Measurements from ENCODE around the gene MB21D2. TPM values are rescaled to one million over a fixed set of nuclear protein-coding genes. Genes with fewer than 3 reads are reported as not detected.

Gene MB21D2
- total RNA-seq, 3 donors from 2014 or later: 1.9 to 4.0 (median 2.7) TPM

DNA sequence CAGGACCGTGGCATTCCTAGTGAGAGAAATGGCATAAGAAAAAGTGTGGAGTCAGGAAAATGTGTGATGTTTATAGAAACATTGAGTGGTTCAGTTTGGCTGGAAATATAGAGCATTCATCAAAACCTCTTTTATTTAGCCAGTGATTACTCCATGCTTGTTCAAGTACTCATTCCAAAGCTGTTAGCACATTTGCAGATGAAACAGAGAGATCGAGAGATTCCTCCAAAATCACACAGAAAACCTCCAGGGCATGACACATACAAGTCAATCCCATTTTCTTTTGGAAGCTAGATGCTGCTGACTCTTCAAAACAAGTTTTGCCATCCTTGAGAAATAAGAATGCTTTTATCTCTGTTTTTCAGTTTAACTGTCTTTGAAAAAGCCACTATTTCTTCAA, 11.5 kb upstream of the MB21D2 start:
- TF ChIP-seq, protein P1, sequence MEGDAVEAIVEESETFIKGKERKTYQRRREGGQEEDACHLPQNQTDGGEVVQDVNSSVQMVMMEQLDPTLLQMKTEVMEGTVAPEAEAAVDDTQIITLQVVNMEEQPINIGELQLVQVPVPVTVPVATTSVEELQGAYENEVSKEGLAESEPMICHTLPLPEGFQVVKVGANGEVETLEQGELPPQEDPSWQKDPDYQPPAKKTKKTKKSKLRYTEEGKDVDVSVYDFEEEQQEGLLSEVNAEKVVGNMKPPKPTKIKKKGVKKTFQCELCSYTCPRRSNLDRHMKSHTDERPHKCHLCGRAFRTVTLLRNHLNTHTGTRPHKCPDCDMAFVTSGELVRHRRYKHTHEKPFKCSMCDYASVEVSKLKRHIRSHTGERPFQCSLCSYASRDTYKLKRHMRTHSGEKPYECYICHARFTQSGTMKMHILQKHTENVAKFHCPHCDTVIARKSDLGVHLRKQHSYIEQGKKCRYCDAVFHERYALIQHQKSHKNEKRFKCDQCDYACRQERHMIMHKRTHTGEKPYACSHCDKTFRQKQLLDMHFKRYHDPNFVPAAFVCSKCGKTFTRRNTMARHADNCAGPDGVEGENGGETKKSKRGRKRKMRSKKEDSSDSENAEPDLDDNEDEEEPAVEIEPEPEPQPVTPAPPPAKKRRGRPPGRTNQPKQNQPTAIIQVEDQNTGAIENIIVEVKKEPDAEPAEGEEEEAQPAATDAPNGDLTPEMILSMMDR (IDR thresholded peaks at IDR 0.05): no peak
- no peak for ATAC-seq
- Histone ChIP-seq H3K36me3 (ENCODE audit: low read depth) (no peaks in the 10 kb centered on the region), H3K4me3 (no peak overlapping the region), H3K4me1 (ENCODE audit: low read depth) (no peaks in the 10 kb centered on the region), H3K9me3 (no peaks in the 10 kb centered on the region)
- intact Hi-C loops (cut with DNase I, micrococcal nuclease): no loop called here
- DNase-seq: no peak

DNA sequence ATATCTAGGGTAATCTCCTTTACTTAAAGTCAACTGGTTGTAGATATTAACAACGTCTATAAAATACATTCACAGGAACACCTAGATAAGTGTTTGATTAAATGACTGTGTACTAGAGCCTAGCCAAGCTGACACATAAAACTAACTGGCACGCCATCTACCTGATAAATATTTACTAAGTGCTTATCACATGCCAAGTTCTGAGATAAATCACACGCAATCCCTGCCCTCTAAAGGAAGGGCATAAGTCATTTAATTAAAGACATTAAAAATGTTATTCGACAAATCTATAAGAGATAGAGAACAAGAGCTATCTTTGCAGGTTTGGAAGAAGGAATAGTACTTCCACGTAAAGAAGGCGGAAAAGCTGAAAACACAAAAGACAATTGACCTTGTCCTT, 11.1 kb upstream of the MB21D2 start:
- intact Hi-C loops (cut with DNase I, micrococcal nuclease): no loop called here
- Histone ChIP-seq H3K9me3 (no peaks in the 10 kb centered on the region), H3K4me3 (no peak overlapping the region), H3K36me3 (ENCODE audit: low read depth) (no peaks in the 10 kb centered on the region), H3K4me1 (ENCODE audit: low read depth) (no peaks in the 10 kb centered on the region)
- ATAC-seq (no peak), DNase-seq (no peak)
- TF ChIP-seq, protein P1 (IDR thresholded peaks at IDR 0.05): no peak

- DNase-seq (no peak), ATAC-seq (no peak)
- TF ChIP-seq, protein P1 (IDR thresholded peaks at IDR 0.05): no peak
- H3K9me3 ChIP-seq: no peaks in the 10 kb centered on the region
- no peak overlapping the region for H3K4me3 ChIP-seq
- intact Hi-C loops (cut with DNase I, micrococcal nuclease): no loop called here
- H3K36me3 ChIP-seq (ENCODE audit: low read depth): no peaks in the 10 kb centered on the region
- H3K4me1 ChIP-seq (ENCODE audit: low read depth): no peaks in the 10 kb centered on the region
Measured at GRCh38 chr3:192928016-192928415, 10.4 kb upstream of the MB21D2 start.

DNA sequence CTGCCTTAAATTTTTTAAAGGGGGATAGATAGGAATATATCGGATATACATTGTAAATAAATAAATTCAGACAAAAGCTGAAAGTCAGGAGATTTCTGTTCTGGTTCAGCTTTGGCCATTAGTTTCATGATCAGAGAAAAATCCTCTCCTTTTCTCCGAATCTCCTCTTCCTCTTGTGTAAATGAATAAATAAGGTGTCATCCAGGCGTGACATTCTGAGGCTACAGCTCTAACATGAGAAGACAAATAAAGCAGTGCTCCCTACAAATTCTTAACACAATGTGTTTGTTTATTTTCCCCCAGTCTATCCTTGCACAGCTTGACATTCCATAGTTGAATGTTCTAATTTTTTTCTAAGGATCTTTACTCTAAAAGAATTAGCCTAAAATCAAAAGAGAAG, 9.4 kb upstream of the MB21D2 start:
- DNase-seq: no peak
- Histone ChIP-seq H3K9me3 (no peaks in the 10 kb centered on the region), H3K4me3 (no peak overlapping the region), H3K36me3 (ENCODE audit: low read depth) (no peaks in the 10 kb centered on the region), H3K4me1 (ENCODE audit: low read depth) (no peaks in the 10 kb centered on the region)
- TF ChIP-seq, protein P1 (IDR thresholded peaks at IDR 0.05): no peak
- intact Hi-C loops (cut with DNase I, micrococcal nuclease): no loop called here
- ATAC-seq: no peak

DNA sequence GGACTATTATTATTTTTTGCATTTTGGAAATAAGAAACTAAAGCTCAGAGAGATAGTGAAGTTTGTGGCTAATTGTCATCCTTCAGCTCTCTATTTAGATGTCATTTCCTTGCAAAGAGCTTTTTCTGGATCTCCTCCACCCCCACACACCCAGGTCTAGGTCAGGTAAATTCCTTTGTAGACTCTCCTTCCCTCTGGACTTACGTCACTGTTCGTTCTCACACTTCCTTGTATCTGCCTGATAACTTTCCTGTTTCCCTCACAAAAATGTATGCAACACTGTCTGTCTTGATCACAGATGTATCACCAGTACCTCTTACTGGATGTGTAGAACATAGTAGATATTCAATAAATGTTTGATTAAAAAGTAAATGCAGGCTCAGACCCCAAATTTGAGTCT, 6.1 kb upstream of the MB21D2 start:
- no peaks in the 10 kb centered on the region for H3K36me3 ChIP-seq (ENCODE audit: low read depth)
- peaks cover 2% of the 10 kb centered on the region for H3K4me1 ChIP-seq (ENCODE audit: low read depth)
- DNase-seq (no peak), ATAC-seq (peak; percentile 51)
- TF ChIP-seq, protein P1 (IDR thresholded peaks at IDR 0.05): no peak
- no peak overlapping the region for H3K4me3 ChIP-seq
- H3K9me3 ChIP-seq: no peaks in the 10 kb centered on the region
- intact Hi-C loops (cut with DNase I, micrococcal nuclease): no loop called here

DNA sequence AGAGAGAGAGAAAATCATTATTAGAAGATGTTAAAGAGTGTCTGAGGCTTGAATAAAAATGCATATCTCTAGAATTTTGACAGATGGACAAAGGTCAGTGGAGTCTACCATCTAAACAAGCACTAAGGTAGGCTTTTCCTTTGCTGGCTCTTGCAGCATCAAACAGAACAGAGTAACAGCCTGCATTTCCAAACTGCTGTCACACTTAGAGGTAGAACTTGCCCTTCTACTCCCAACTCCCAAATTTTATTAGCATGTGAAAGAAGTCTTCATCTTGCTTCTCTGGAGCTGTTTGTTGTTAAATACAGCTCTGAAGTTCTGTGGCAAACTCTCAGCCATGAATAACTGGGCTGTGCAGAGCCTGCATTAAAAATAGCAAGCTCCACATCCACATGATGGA, 4.1 kb upstream of the MB21D2 start:
- DNase-seq (no peak), ATAC-seq (no peak)
- Histone ChIP-seq H3K9me3 (no peaks in the 10 kb centered on the region), H3K4me1 (ENCODE audit: low read depth) (peaks cover 6% of the 10 kb centered on the region), H3K4me3 (no peak overlapping the region), H3K36me3 (ENCODE audit: low read depth) (no peaks in the 10 kb centered on the region)
- TF ChIP-seq, protein P1 (IDR thresholded peaks at IDR 0.05): no peak
- intact Hi-C loops (cut with DNase I, micrococcal nuclease): no loop called here

All from mucosa of descending colon (tissue), 3 donors.